ENCODE data around the gene VIM. TPM values are rescaled to one million over a fixed set of nuclear protein-coding genes. Genes with fewer than 3 reads are reported as not detected.

The VIM gene
- total RNA-seq, 4 donors from 2014 or later: 697 to 1,198 (median 1,024) TPM

GRCh38 chr10:17255512-17255911 is 27.5 kb downstream of the VIM start:
- DNase-seq (ENCODE audit: low spot score in 2 of 2): no peak
- Histone ChIP-seq H3K27ac (no peak overlapping the region), H3K9me3 (no peaks in the 10 kb centered on the region), H3K27me3 (no peaks in the 10 kb centered on the region), H3K4me3 (no peak overlapping the region), H3K4me1 (peaks cover 6% of the 10 kb centered on the region), H3K36me3 (no peaks in the 10 kb centered on the region)
- TF ChIP-seq POLR2A (IDR thresholded peaks at IDR 0.05) (no peak), POLR2AphosphoS5 (IDR thresholded peaks at IDR 0.05) (no peak), CTCF (IDR thresholded peaks at IDR 0.05) (no peak)
- WGBS: 82% methylated on average over 3 of the region's 3 CpGs

- no peaks in the 10 kb centered on the region for H3K27me3 ChIP-seq
- DNase-seq (ENCODE audit: low spot score in 2 of 2): no peak
- WGBS: 81% methylated on average over 1 of the region's 1 CpG
- H3K4me1 ChIP-seq: peaks cover 6% of the 10 kb centered on the region
- no peak overlapping the region for H3K4me3 ChIP-seq
- H3K27ac ChIP-seq: no peak overlapping the region
- H3K9me3 ChIP-seq: no peaks in the 10 kb centered on the region
- no peak for TF ChIP-seq EP300 (IDR thresholded peaks at IDR 0.05)
- no peak for TF ChIP-seq POLR2AphosphoS5 (IDR thresholded peaks at IDR 0.05)
- no peaks in the 10 kb centered on the region for H3K36me3 ChIP-seq
These were observed 28.0 kb downstream of the VIM start for GRCh38 chr10:17256051-17256450.

- 72% methylated on average over 5 of the region's 5 CpGs for WGBS
These were observed 28.6 kb downstream of the VIM start for GRCh38 chr10:17256627-17257026.

GRCh38 chr10:17257466-17258321 is 29.7 kb downstream of the VIM start:
- Histone ChIP-seq H3K27me3 (no peaks in the 10 kb centered on the region), H3K36me3 (no peaks in the 10 kb centered on the region), H3K9me3 (peaks cover 11% of the 10 kb centered on the region), H3K4me1 (peaks cover 6% of the 10 kb centered on the region), H3K4me3 (no peak overlapping the region), H3K27ac (no peak overlapping the region)
- no peak for DNase-seq (ENCODE audit: low spot score in 2 of 2)
- 12% methylated on average over 8 of the region's 8 CpGs for WGBS
- TF ChIP-seq EP300 (IDR thresholded peaks at IDR 0.05) (no peak), CTCF (IDR thresholded peaks at IDR 0.05) (peak; percentile 63 to 85)

More at GRCh38 chr10:17256627-17257026, 28.6 kb downstream of the VIM start:
- no peak for TF ChIP-seq POLR2A (IDR thresholded peaks at IDR 0.05)
- no peak for TF ChIP-seq POLR2AphosphoS5 (IDR thresholded peaks at IDR 0.05)
- no peak for TF ChIP-seq EP300 (IDR thresholded peaks at IDR 0.05)
- no peak for TF ChIP-seq CTCF (IDR thresholded peaks at IDR 0.05)
- no peaks in the 10 kb centered on the region for H3K27me3 ChIP-seq
- H3K27ac ChIP-seq: no peak overlapping the region
- peaks cover 6% of the 10 kb centered on the region for H3K4me1 ChIP-seq
- H3K36me3 ChIP-seq: no peaks in the 10 kb centered on the region
- H3K4me3 ChIP-seq: no peak overlapping the region
- no peak for DNase-seq (ENCODE audit: low spot score in 2 of 2)
- H3K9me3 ChIP-seq: peaks cover under 1% of the 10 kb centered on the region

- Histone ChIP-seq H3K4me1 (peaks cover under 1% of the 10 kb centered on the region), H3K27me3 (no peaks in the 10 kb centered on the region), H3K36me3 (no peaks in the 10 kb centered on the region), H3K27ac (no peak overlapping the region), H3K4me3 (no peak overlapping the region), H3K9me3 (peaks cover 13% of the 10 kb centered on the region)
- TF ChIP-seq POLR2A (IDR thresholded peaks at IDR 0.05): no peak
- TF ChIP-seq EP300 (IDR thresholded peaks at IDR 0.05): no peak
- TF ChIP-seq CTCF (IDR thresholded peaks at IDR 0.05): no peak
- no peak for TF ChIP-seq POLR2AphosphoS5 (IDR thresholded peaks at IDR 0.05)
- WGBS: 90% methylated on average over 4 of the region's 4 CpGs
- DNase-seq (ENCODE audit: low spot score in 2 of 2): no peak
These were observed 34.5 kb downstream of the VIM start for GRCh38 chr10:17262502-17262901.

Data from suprapubic skin (tissue), 4 donors.